Stomach smooth muscle (tissue), 2 donors: Measurements from ENCODE around the gene ATF4.
"Not testable (repeated sequence)": the region's sequence is repeated elsewhere in the genome, so short reads cannot be mapped to it uniquely, and the experiment has no call there.

ENCODE experiments used
- H3K27ac ChIP-seq: one replicate; pipeline ENCODE4 v1.7.0; 2013; ENCODE audit warnings: mild to moderate bottlenecking, low read length, inconsistent platforms
- H3K27me3 ChIP-seq, 2 donors: one replicate each; pipeline ENCODE4 v1.7.0; 2013; ENCODE audit warnings: low read length in 2 of 2; ENCODE audit not compliant: insufficient read depth in 2 of 2, control insufficient read depth in 1 of 2
- H3K36me3 ChIP-seq, 2 donors: one replicate each; pipeline ENCODE4 v1.7.0; 2013; ENCODE audit warnings: low read length in 2 of 2; ENCODE audit not compliant: control insufficient read depth in 2 of 2, insufficient read depth in 2 of 2
- H3K4me1 ChIP-seq: one replicate; pipeline ENCODE4 v1.7.0; 2013; ENCODE audit warnings: low read length; ENCODE audit not compliant: control insufficient read depth, insufficient read depth
- H3K4me3 ChIP-seq, 2 donors: one replicate each; pipeline ENCODE4 v1.7.0; 2013; ENCODE audit warnings: low read length in 2 of 2
- H3K9ac ChIP-seq, 2 donors: one replicate each; pipeline ENCODE4 v1.7.0; 2013; ENCODE audit warnings: low read length in 2 of 2, mild to moderate bottlenecking in 1 of 2
- H3K9me3 ChIP-seq, 2 donors: one replicate each; pipeline ENCODE4 v1.7.0; 2013; ENCODE audit warnings: low read length in 2 of 2; ENCODE audit not compliant: control insufficient read depth in 2 of 2
- donor health status: healthy.
- donor health status: Pancreatic carcinoma.

ATF4 gene

DNA sequence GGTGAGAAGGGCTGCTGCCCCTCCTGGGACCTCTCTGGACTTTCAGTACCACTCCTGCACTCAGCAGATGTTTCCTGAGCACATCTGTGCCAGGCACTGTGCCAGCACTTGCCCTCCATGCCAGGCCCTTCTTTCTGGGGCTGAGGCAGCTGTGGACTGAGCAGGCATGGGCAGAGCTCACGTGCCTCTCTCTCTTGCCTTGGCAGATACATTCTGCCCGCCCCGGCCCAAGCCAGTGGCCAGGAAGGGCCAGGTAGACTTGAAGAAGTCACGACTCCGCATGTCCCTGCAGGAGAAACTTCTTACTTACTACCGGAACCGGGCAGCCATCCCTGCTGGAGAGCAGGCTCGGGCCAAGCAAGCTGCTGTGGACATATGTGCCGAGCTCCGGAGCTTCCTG, 8.3 kb upstream of the ATF4 start:
- Histone ChIP-seq H3K4me1 (peaks cover 7% of the 10 kb centered on the region), H3K9me3 (no peaks in the 10 kb centered on the region), H3K27me3 (no peaks in the 10 kb centered on the region), H3K36me3 (peaks cover 55 to 59% of the 10 kb centered on the region in 2 donors), H3K27ac (no peak overlapping the region), H3K9ac (no peak overlapping the region), H3K4me3 (no peak overlapping the region)

DNA sequence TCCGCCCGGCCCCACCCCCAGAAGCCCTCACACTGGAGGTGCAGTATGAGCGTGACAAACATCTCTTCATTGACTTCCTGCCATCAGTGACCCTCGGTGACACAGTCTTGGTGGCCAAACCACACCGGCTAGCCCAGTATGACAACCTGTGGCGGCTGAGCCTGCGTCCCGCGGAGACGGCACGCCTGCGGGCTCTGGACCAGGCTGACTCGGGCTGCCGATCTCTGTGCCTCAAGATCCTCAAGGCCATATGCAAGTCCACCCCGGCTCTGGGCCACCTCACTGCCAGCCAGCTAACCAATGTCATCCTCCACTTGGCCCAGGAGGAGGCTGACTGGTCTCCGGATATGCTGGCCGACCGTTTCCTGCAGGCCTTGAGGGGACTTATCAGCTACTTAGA, 6.6 kb upstream of the ATF4 start:
- Histone ChIP-seq H3K27ac (no peak overlapping the region), H3K9ac (no peak overlapping the region), H3K4me1 (peaks cover 12% of the 10 kb centered on the region), H3K27me3 (no peaks in the 10 kb centered on the region), H3K36me3 (peaks cover 43 to 51% of the 10 kb centered on the region in 2 donors), H3K9me3 (no peaks in the 10 kb centered on the region), H3K4me3 (no peak overlapping the region)

DNA sequence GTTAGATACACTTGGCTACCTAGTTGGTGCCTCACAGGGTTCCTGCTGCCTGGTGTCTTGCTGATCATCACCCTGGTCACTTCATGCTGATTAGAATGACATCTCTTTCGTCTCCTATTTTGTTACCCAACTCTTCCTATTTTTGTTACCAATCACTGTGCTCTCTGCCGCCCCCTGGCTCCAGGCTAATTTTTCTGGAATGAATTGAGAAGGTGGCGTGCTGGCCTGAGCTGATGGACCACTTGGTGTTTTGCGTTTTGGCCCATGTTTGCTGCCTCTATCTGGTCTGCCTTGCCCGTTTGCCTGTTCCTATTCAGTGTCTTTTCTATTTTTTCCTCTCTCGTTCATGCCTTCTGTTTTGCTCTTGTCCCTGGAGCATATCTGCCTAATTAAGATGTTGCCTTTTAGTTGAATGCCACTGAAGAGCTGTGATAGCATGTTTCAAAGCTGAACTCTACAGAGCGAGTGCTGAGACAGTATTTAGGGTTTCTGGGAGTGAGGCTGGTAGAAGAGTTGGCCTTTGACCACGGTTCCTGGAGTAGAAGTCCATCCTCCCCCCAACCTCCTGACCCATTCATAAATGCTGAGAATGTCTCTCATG, 5.9 kb upstream of the ATF4 start:
- Histone ChIP-seq H3K9ac (no peak overlapping the region), H3K9me3 (no peaks in the 10 kb centered on the region), H3K4me3 (no peak overlapping the region), H3K36me3 (peaks cover 40 to 49% of the 10 kb centered on the region in 2 donors), H3K27me3 (no peaks in the 10 kb centered on the region), H3K27ac (no peak overlapping the region), H3K4me1 (peaks cover 19% of the 10 kb centered on the region)

DNA sequence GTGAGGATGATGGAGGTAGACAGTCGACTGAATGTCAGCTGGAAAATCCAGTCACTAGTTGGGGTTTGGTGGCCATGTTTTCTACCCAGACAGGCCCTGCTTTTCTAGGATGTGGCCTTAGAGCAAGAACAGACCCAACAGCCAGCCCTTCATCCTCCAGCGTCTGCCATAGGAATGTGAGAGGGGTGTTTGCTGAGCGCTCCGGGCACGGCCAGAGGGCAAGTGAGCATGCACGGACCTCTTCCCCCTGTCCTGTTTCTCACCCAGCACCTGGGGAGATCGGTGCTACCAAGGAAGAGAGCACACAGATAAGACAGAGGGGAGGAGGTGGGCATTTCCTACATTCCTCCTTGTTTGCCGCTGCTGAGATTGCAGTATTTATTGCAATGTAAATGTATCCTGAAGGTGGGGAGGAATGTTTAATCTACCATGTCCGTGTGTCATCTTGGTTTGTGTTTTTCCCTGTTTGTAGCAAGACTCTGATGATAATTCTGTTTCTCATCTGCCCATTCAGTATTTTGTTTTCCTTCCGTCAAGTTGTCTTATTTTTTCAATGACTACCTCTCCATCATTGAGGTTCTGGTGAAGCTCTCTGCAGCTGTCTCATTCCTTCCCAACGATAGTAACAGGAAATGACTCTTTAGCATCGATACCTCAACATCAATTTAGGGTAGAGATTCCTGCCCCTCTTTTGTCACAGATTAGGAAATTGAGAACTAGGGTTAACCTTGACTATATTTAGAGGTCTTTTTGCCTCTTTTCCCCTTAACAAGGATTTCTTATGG, 4.9 kb upstream of the ATF4 start:
- Histone ChIP-seq H3K27ac (no peak overlapping the region), H3K9ac (peak overlapping the region in 1 of 2 donors; percentile 36), H3K4me1 (peaks cover 19% of the 10 kb centered on the region), H3K27me3 (no peaks in the 10 kb centered on the region), H3K4me3 (no peak overlapping the region), H3K36me3 (peaks cover 40 to 46% of the 10 kb centered on the region in 2 donors), H3K9me3 (no peaks in the 10 kb centered on the region)

- H3K9me3 ChIP-seq, result no peaks in the 10 kb centered on the region
- H3K36me3 ChIP-seq, result peaks cover 35 to 46% of the 10 kb centered on the region in 2 donors
- H3K4me3 ChIP-seq, result no peak overlapping the region
- no peaks in the 10 kb centered on the region for H3K27me3 ChIP-seq
- H3K4me1 ChIP-seq, result peaks cover 29% of the 10 kb centered on the region
- H3K9ac ChIP-seq, result no peak overlapping the region
- H3K27ac ChIP-seq, result no peak overlapping the region
Measured at GRCh38 chr22:39517470-39517869, 2.9 kb upstream of the ATF4 start.

DNA sequence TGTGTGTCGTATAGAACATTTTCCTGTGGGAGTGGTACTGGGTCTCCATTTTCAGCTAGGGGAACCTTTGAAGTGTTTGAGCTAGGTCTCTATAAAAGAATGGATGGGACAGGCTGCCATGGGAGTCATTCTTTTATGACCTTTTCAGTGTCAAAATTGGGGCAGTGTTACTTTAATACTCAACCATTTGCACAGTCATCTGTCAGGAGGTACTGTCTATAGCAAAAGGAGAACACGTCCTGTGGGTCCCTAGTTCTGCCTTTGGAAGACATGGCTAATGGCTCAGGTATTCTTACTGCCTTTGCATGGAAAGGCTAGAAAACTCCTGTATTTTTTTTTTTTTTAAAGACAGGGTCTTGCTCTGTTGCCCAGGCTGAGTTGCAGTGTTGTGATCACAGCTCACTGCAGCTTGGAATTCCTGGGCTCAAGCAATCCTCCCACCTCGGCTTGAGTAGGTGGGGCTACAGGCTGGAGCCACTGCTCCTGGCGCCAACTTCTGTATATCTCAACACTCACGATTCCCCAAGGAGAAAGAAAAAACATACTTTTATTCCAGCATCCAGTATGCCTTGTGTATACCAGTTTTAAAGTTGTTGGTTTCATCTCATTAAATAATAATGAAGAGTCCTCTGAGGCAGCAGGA, 2.1 kb upstream of the ATF4 start:
- no peaks in the 10 kb centered on the region for H3K9me3 ChIP-seq
- H3K27me3 ChIP-seq, result no peaks in the 10 kb centered on the region
- peak overlapping the region; percentile 99 for H3K9ac ChIP-seq
- no peak overlapping the region for H3K27ac ChIP-seq
- peaks cover 37 to 46% of the 10 kb centered on the region in 2 donors for H3K36me3 ChIP-seq
- H3K4me3 ChIP-seq, result no peak overlapping the region
- peaks cover 37% of the 10 kb centered on the region for H3K4me1 ChIP-seq

DNA sequence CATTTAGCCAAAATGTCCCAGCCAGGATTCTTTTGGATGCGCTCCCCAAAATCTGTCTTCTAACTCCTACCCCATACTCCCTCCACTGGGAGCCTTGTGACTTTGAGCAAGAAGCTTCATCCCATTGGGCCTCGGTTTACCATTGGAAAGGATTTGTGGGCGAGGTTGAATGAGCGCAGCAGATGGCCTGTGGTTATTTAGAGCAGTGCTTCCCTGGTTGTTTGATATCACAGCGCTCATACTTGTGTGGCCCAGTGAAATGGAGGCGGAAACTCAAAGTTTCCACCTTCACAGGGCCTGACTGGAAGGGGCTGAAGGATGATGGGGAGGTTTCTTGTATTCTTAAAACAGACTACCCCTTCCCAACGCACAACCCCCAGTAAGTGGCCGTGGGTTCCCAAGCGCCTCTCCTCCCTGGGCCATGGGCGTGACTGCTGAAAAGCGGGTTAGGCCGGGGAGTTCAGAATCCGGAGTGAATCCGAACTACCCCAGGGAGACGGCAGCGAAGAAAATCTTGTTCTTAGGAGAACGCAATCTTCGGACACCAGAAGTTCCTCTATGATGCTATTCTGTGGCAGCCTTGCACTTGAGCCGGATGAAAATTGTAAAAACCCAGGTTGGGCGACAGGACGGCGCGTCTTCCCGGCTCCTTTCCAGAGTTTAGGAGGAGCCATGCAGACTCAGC, 1.2 kb upstream of the ATF4 start:
- H3K4me3 ChIP-seq, result peak overlapping the region; percentile 94 to 98
- peak overlapping the region; percentile 99 for H3K27ac ChIP-seq
- peaks cover 31 to 40% of the 10 kb centered on the region in 2 donors for H3K36me3 ChIP-seq
- H3K9ac ChIP-seq, result peak overlapping the region; percentile 99
- no peaks in the 10 kb centered on the region for H3K9me3 ChIP-seq
- peaks cover 42% of the 10 kb centered on the region for H3K4me1 ChIP-seq
- no peaks in the 10 kb centered on the region for H3K27me3 ChIP-seq

GRCh38 chr22:39519681-39520225, 609 bp upstream of the ATF4 start:
- Histone ChIP-seq H3K4me1 (peaks cover 47% of the 10 kb centered on the region), H3K36me3 (peaks cover 32 to 38% of the 10 kb centered on the region in 2 donors), H3K27me3 (no peaks in the 10 kb centered on the region), H3K4me3 (peak overlapping the region; percentile 94 to 98), H3K9ac (peak overlapping the region; percentile 99), H3K27ac (peak overlapping the region; percentile 99), H3K9me3 (no peaks in the 10 kb centered on the region)

GRCh38 chr22:39521106-39521885, 934 bp downstream of the ATF4 start:
- Histone ChIP-seq H3K27ac (peak overlapping the region; percentile 99), H3K4me3 (peak overlapping the region; percentile 94 to 98), H3K4me1 (peaks cover 52% of the 10 kb centered on the region), H3K9ac (peak overlapping the region; percentile 82 to 99), H3K36me3 (peaks cover 22 to 32% of the 10 kb centered on the region in 2 donors)
- not testable (repeated sequence) for H3K9me3 ChIP-seq, H3K27me3 ChIP-seq

- Histone ChIP-seq H3K4me3 (peak overlapping the region; percentile 94 to 98), H3K4me1 (peaks cover 52% of the 10 kb centered on the region), H3K9ac (peak overlapping the region; percentile 82 to 99), H3K36me3 (peaks cover 22 to 33% of the 10 kb centered on the region in 2 donors), H3K27ac (peak overlapping the region; percentile 99)
- H3K9me3 ChIP-seq, H3K27me3 ChIP-seq: not testable (repeated sequence)
Measured at GRCh38 chr22:39522091-39522490, 1.7 kb downstream of the ATF4 start.
